Pancreas (tissue), 10 donors: Measurements from ENCODE around the gene RPAIN. TPM values are rescaled to one million over a fixed set of nuclear protein-coding genes. Genes with fewer than 3 reads are reported as not detected.
"Not testable (repeated sequence)": the region's sequence is repeated elsewhere in the genome, so short reads cannot be mapped to it uniquely, and the experiment has no call there.

Experiments
- ATAC-seq, 4 donors: fragments of 200-7000 bp; cut with Tn5 transposase; one replicate each; pipeline versions ENCODE4 v1.8.0 to v1.9.1; 2020; ENCODE audit warnings: mild to moderate bottlenecking in 4 of 4, moderate library complexity in 4 of 4
- DNase-seq, 6 donors: peaks; one replicate each; pipeline ENCODE4 v3.0.0-alpha.2; 2020
- FAIRE-seq: peaks from 2 replicates; lab custom pipeline; 2012; peaks lifted over from hg19 to GRCh38; lab: Jason Lieb, UNC
- H3K27ac ChIP-seq, 4 donors: fragments of 200-600 bp; sonication (generic); 1 replicate in 3 of 4; 2 replicates in 1 of 4; pipeline versions ENCODE4 v1.5.0 to v1.8.0; 2020
- H3K27me3 ChIP-seq, 4 donors: fragments of 200-600 bp; one replicate each; pipeline ENCODE4 v1.8.0; 2021
- H3K36me3 ChIP-seq, 3 donors: fragments of 200-600 bp; sonication (generic) in 1 of 3; one replicate each; pipeline versions ENCODE4 v1.5.0 to v1.8.0; 2020 to 2021
- H3K4me1 ChIP-seq, 3 donors: fragments of 200-600 bp; one replicate each; pipeline ENCODE4 v1.8.0; 2021
- H3K4me3 ChIP-seq, 4 donors: fragments of 200-600 bp; sonication (generic) in 2 of 4; one replicate each; pipeline versions ENCODE4 v1.5.0 to v1.8.0; 2020 to 2021
- H3K9me3 ChIP-seq, 4 donors: fragments of 200-600 bp; one replicate each; pipeline ENCODE4 v1.8.0; 2021
- CTCF ChIP-seq, 4 donors: fragments of 200-600 bp; sonication (generic) in 3 of 4; IDR thresholded peaks; one replicate each; pipeline versions ENCODE4 v1.5.0 to v1.8.0; 2021; ENCODE audit warnings: antibody characterized with exemption in 4 of 4
- WGBS, 2 donors: extraction: QIAGEN DNeasy Blood & Tissue Kit; methylation state at CpG; one replicate each; pipeline ENCODE4 v1.1.7; 2013; 5-methylcytosine and 5-hydroxymethylcytosine counted together
- intact Hi-C, 3 donors: fragments of 100-400 bp; cut with DNase I; formaldehyde crosslinking; loops; one replicate each; pipeline versions ENCODE4 v1.11.1 to v1.14.2; 2022
- polyA plus RNA-seq, 2 donors: library from polyadenylated mRNA; stranded (reverse); fragments of 200-250 nt; gene quantifications; one replicate each; pipeline ENCODE4 v1.2.3, GENCODE V29; 2013
- total RNA-seq, 6 donors: library from RNA; stranded (reverse); fragmentation: NEBNext Ultra II Directional in 4 of 6; extraction: Animal tissue kit (Norgen Biotek cat#: 25700) in 4 of 6; gene quantifications; one replicate each; pipeline versions ENCODE4 v1.2.1 to v1.2.4, GENCODE V29; 2021 to 2023
- donor health status: healthy with polysubstance abuse.
- donor health status: DM: no; HTN: no; CAD: no; lungs with moderate emphysema.
- donor health status: DM: no; HTN: no; CAD: no.
- donor health status: control.
- donor health status: control.
- donor health status: Bipolar disorder and iron deficiency.
- donor health status: DM: yes; HTN: yes; CAD: no.
- donor health status: DM: no; HTN: no; CAD: no.
- donor health status: DM: no; HTN: no; CAD: no.
- donor health status: DM: yes; HTN: yes; CAD: no.

RPAIN gene
- total and polyA plus RNA-seq, 8 donors, result 13.3 to 39.2 (median 16.8) TPM

DNA sequence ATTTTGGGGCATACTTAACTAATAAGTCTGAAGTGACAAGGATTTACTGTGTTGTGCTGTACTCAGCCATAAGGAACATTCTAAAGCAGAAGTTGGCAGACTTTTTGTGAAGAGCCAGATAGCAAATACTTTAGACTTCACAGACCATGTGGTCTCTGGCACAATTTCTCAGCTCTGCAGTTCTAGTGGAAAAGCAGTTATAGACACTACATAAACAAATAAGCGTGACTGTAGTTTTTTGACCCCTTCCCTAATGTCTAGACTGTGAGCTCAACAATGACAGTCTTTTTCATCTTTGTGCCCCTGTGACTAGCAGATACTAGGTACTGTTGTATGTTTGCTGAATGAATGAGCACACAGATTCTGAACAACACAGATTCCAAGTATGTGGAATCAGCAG, 4.9 kb downstream of the RPAIN start:
- H3K4me1 ChIP-seq, result peaks cover 0 to 8% (median 0%) of the 10 kb centered on the region in 3 donors
- H3K36me3 ChIP-seq, result peaks cover 0 to 62% (median 8%) of the 10 kb centered on the region in 3 donors
- no peak for TF ChIP-seq CTCF (IDR thresholded peaks at IDR 0.05)
- no peak for DNase-seq
- H3K27me3 ChIP-seq, result no peaks in the 10 kb centered on the region
- H3K4me3 ChIP-seq, result no peak overlapping the region
- ATAC-seq, result no peak
- no peaks in the 10 kb centered on the region for H3K9me3 ChIP-seq
- FAIRE-seq, result no peak
- intact Hi-C loops, result no loop called here
- WGBS, 2 donors, result 85 to 86% methylated on average over 1 of the region's 1 CpG
- H3K27ac ChIP-seq, result no peak overlapping the region

DNA sequence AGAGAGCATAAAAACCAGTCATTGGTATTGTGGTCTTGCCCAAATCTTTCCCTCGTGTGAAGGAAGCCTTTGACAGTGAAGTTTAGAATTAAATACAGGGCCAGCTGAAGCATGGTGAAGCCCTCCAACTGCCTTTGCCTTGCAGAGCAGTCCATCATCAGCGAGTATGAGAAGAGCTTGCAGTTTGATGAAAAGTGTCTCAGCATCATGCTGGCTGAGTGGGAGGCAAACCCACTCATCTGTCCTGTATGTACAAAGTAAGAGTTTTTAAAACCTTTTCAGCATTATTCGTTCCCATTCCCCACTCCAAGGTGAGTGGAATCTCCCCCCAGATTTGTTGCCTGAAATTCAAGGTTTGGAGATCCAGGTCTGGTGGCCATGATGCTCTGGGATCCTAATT, 5.8 kb downstream of the RPAIN start:
- no peaks in the 10 kb centered on the region for H3K9me3 ChIP-seq
- no peaks in the 10 kb centered on the region for H3K27me3 ChIP-seq
- ATAC-seq, result no peak
- H3K4me3 ChIP-seq, result no peak overlapping the region
- WGBS, 2 donors, result 73 to 94% methylated on average over 3 of the region's 3 CpGs
- no peak overlapping the region for H3K27ac ChIP-seq
- peaks cover 0 to 7% (median 0%) of the 10 kb centered on the region in 3 donors for H3K4me1 ChIP-seq
- intact Hi-C loops, result no loop called here
- TF ChIP-seq CTCF (IDR thresholded peaks at IDR 0.05), result no peak
- H3K36me3 ChIP-seq, result peaks cover 0 to 68% (median 8%) of the 10 kb centered on the region in 3 donors
- no peak for FAIRE-seq
- no peak for DNase-seq

GRCh38 chr17:5429191-5429887, 9.4 kb downstream of the RPAIN start:
- DNase-seq (no peak), FAIRE-seq (no peak), ATAC-seq (peak in 2 of 4 donors; percentile 16 to 35)
- Histone ChIP-seq H3K27me3 (no peaks in the 10 kb centered on the region), H3K9me3 (no peaks in the 10 kb centered on the region), H3K4me3 (no peak overlapping the region), H3K4me1 (no peaks in the 10 kb centered on the region), H3K36me3 (peaks cover 0 to 80% (median 16%) of the 10 kb centered on the region in 3 donors), H3K27ac (no peak overlapping the region)
- TF ChIP-seq CTCF (IDR thresholded peaks at IDR 0.05), result no peak
- 52 to 55% methylated on average over 3 of the region's 3 CpGs for WGBS, 2 donors
- intact Hi-C loops, result no loop called here

DNA sequence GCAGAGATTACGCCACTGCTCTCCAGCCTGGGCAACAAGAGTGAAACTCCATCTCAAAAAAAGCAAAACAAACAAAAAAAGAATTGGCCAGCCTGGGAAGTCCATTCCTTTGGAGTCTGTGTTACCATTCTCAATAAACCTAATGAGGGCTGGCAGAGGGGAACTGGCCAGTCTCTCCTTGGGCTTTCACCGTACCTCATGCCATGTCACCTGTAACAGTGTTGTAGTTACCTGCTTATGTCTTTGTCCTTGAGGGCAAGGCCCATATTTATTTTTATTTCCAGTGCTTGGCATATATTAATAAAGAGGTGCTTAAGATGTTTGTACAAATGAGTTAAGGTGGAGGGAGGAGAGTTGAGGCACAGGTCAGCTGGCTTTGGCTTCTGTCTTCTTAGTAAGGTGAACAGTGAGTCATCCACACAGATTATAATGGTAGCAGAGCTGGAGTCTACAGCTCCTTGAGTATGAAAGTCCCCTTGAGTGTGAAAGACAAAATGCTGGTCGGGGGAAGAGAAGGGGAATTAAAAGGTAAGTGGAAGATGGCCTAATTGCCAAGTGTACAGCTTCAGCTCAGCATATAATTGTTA, 10.5 kb downstream of the RPAIN start:
- no peak for ATAC-seq
- DNase-seq, result no peak
- H3K36me3 ChIP-seq, result peaks cover 0 to 84% (median 19%) of the 10 kb centered on the region in 3 donors
- no peak for TF ChIP-seq CTCF (IDR thresholded peaks at IDR 0.05)
- H3K27me3 ChIP-seq, result no peaks in the 10 kb centered on the region
- H3K27ac ChIP-seq, result no peak overlapping the region
- H3K4me1 ChIP-seq, result no peaks in the 10 kb centered on the region
- no peaks in the 10 kb centered on the region for H3K9me3 ChIP-seq
- intact Hi-C loops, result no loop called here
- H3K4me3 ChIP-seq, result no peak overlapping the region
- FAIRE-seq, result no peak
- 91 to 95% methylated on average over 3 of the region's 3 CpGs for WGBS, 2 donors

- WGBS, 2 donors, result 78 to 81% methylated on average over 5 of the region's 5 CpGs
- H3K27me3 ChIP-seq, H3K4me3 ChIP-seq, intact Hi-C loops, FAIRE-seq, H3K9me3 ChIP-seq, DNase-seq, H3K4me1 ChIP-seq, ATAC-seq, H3K27ac ChIP-seq: not testable (repeated sequence)
- peaks cover 0 to 82% (median 13%) of the 10 kb centered on the region in 3 donors for H3K36me3 ChIP-seq
Observed at GRCh38 chr17:5431234-5431633, 11.3 kb downstream of the RPAIN start.
